Esophagus squamous epithelium (tissue), 5 donors: Measurements from ENCODE around the gene ZBTB48. TPM values are rescaled to one million over a fixed set of nuclear protein-coding genes. Genes with fewer than 3 reads are reported as not detected.
A peak's percentile ranks its signal among the peaks of the same experiment; 100 is the strongest.

ENCODE experiments used
- DNase-seq: peaks from one replicate; lab custom pipeline; 2025; lab: John Stamatoyannopoulos, UW
- H3K27ac ChIP-seq, 4 donors: fragments of 200-600 bp; sonication (generic); one replicate each; pipeline ENCODE4 v1.5.1; 2016 to 2019; ENCODE audit warnings: mild to moderate bottlenecking in 1 of 4
- H3K27me3 ChIP-seq, 4 donors: fragments of 200-600 bp; sonication (generic); 1 replicate in 3 of 4; 2 replicates in 1 of 4; pipeline versions ENCODE4 v1.5.1 to v1.6.0; 2017 to 2021; ENCODE audit warnings: antibody characterized with exemption in 1 of 4
- H3K36me3 ChIP-seq, 3 donors: fragments of 200-600 bp; sonication (generic); one replicate each; pipeline ENCODE4 v1.5.1; 2016 to 2019
- H3K4me1 ChIP-seq, 3 donors: fragments of 200-600 bp; sonication (generic); one replicate each; pipeline ENCODE4 v1.5.1; 2017 to 2019
- H3K4me3 ChIP-seq, 4 donors: fragments of 200-600 bp; sonication (generic); 1 replicate in 3 of 4; 2 replicates in 1 of 4; pipeline ENCODE4 v1.5.1; 2016 to 2019; ENCODE audit warnings: mild to moderate bottlenecking in 2 of 4, moderate library complexity in 1 of 4
- H3K9me3 ChIP-seq, 3 donors: fragments of 200-600 bp; sonication (generic); one replicate each; pipeline ENCODE4 v1.5.1; 2016 to 2019
- POLR2A ChIP-seq, 4 donors: fragments of 450-650 bp; IDR thresholded peaks; one replicate each; pipeline ENCODE4 v1.6.1; 2017; ENCODE audit warnings: antibody characterized with exemption in 4 of 4, mild to moderate bottlenecking in 4 of 4, moderate library complexity in 3 of 4
- WGBS, 2 donors: methylation state at CpG; one replicate each; pipeline ENCODE4 v1.1.5; 2018; 5-methylcytosine and 5-hydroxymethylcytosine counted together
- intact Hi-C: fragments of 100-400 bp; cut with DNase I; formaldehyde crosslinking; loops from one replicate; pipeline ENCODE4 v1.15.0; 2022
- total RNA-seq, 4 donors: library from RNA; depleted of rRNA; stranded (reverse); fragments of >200 nt; gene quantifications; one replicate each; pipeline ENCODE4 v1.1.0, GENCODE V29; 2016
- TF ChIP-seq, protein P1 (sequence below), 6 experiments: fragments of 450-650 bp in 4 of 6; fragments of 200-600 bp in 2 of 6; sonication (generic) in 2 of 6; IDR thresholded peaks; one replicate each; pipeline ENCODE4 v1.5.1; 2016 to 2019; ENCODE audit warnings: antibody characterized with exemption in 6 of 6, mild to moderate bottlenecking in 4 of 6, moderate library complexity in 4 of 6
- donor health status: DM: yes; HTN: yes; CAD: no.

The ZBTB48 gene
- total RNA-seq, 4 donors from 2014 or later, result 7.2 to 26.0 (median 16.0) TPM

- no peak overlapping the region for H3K4me3 ChIP-seq
- 73 to 100% methylated on average over 2 to 9 of the region's 38 CpGs for WGBS, 2 donors
- DNase-seq, result no peak
- H3K27ac ChIP-seq, result peak overlapping the region in 1 of 4 donors; percentile 37
- peaks cover 49 to 96% (median 50%) of the 10 kb centered on the region in 3 donors for H3K4me1 ChIP-seq
- TF ChIP-seq, protein P1, sequence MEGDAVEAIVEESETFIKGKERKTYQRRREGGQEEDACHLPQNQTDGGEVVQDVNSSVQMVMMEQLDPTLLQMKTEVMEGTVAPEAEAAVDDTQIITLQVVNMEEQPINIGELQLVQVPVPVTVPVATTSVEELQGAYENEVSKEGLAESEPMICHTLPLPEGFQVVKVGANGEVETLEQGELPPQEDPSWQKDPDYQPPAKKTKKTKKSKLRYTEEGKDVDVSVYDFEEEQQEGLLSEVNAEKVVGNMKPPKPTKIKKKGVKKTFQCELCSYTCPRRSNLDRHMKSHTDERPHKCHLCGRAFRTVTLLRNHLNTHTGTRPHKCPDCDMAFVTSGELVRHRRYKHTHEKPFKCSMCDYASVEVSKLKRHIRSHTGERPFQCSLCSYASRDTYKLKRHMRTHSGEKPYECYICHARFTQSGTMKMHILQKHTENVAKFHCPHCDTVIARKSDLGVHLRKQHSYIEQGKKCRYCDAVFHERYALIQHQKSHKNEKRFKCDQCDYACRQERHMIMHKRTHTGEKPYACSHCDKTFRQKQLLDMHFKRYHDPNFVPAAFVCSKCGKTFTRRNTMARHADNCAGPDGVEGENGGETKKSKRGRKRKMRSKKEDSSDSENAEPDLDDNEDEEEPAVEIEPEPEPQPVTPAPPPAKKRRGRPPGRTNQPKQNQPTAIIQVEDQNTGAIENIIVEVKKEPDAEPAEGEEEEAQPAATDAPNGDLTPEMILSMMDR (IDR thresholded peaks at IDR 0.05), result no peak
- intact Hi-C loops, result no loop called here
- no peaks in the 10 kb centered on the region for H3K27me3 ChIP-seq
- H3K36me3 ChIP-seq, result peaks cover 75 to 100% (median 82%) of the 10 kb centered on the region in 3 donors
- H3K9me3 ChIP-seq, result no peaks in the 10 kb centered on the region
These were observed 13.2 kb downstream of the ZBTB48 start for GRCh38 chr1:6592865-6593593.

- Histone ChIP-seq H3K36me3 (peaks cover 75 to 100% (median 75%) of the 10 kb centered on the region in 3 donors), H3K4me1 (peaks cover 46 to 96% (median 50%) of the 10 kb centered on the region in 3 donors), H3K4me3 (no peak overlapping the region), H3K27me3 (no peaks in the 10 kb centered on the region), H3K9me3 (no peaks in the 10 kb centered on the region), H3K27ac (no peak overlapping the region)
- TF ChIP-seq, protein P1 (IDR thresholded peaks at IDR 0.05), result no peak
- TF ChIP-seq POLR2A (IDR thresholded peaks at IDR 0.05), result no peak
- intact Hi-C loops, result no loop called here
- 88 to 96% methylated on average over 3 to 7 of the region's 15 CpGs for WGBS, 2 donors
- no peak for DNase-seq
These were observed 14.0 kb downstream of the ZBTB48 start for GRCh38 chr1:6593810-6594209.

GRCh38 chr1:6594977-6595740, 15.4 kb downstream of the ZBTB48 start:
- intact Hi-C loops, result no loop called here
- TF ChIP-seq POLR2A (IDR thresholded peaks at IDR 0.05), result no peak
- TF ChIP-seq, protein P1 (IDR thresholded peaks at IDR 0.05), result no peak
- WGBS, 2 donors, result 80 to 86% methylated on average over 11 of the region's 11 CpGs
- no peak for DNase-seq
- Histone ChIP-seq H3K27ac (no peak overlapping the region), H3K4me3 (no peak overlapping the region), H3K27me3 (no peaks in the 10 kb centered on the region), H3K36me3 (peaks cover 63 to 90% (median 70%) of the 10 kb centered on the region in 3 donors), H3K4me1 (peaks cover 46 to 96% (median 59%) of the 10 kb centered on the region in 3 donors), H3K9me3 (no peaks in the 10 kb centered on the region)

DNA sequence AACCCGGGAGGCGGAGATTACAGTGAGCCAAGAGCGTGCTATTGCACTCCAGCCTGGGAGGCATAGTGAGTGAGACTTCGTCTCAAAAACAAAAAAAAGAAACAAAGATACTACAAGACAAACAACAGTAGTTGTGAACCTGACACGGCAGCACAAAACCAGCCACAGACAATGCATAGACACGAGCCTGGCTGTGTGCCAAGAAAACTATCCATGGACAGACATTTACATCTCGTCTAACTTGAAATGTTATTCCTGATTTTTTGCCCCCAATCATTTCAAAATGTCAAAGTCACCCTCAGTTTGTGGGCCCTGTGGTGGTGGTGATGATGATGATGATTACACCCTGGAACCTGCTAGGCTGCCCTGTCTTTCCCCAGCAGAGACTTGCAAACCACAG, 16.6 kb downstream of the ZBTB48 start:
- peak overlapping the region in 2 of 4 donors; percentile 22 to 49 for H3K4me3 ChIP-seq
- H3K27me3 ChIP-seq, result no peaks in the 10 kb centered on the region
- no peak for DNase-seq
- H3K36me3 ChIP-seq, result peaks cover 54 to 78% (median 60%) of the 10 kb centered on the region in 3 donors
- no peaks in the 10 kb centered on the region for H3K9me3 ChIP-seq
- TF ChIP-seq, protein P1 (IDR thresholded peaks at IDR 0.05), result no peak
- peak overlapping the region in 2 of 4 donors; percentile 99 to 100 for H3K27ac ChIP-seq
- intact Hi-C loops, result no loop called here
- H3K4me1 ChIP-seq, result peaks cover 45 to 93% (median 60%) of the 10 kb centered on the region in 3 donors
- 48 to 49% methylated on average over 7 of the region's 7 CpGs for WGBS, 2 donors
